NOMO-1 (cell line): ENCODE results near the gene HRH1.
A peak's percentile ranks its signal among the peaks of the same experiment; 100 is the strongest.
"Not testable (repeated sequence)": the region's sequence is repeated elsewhere in the genome, so short reads cannot be mapped to it uniquely, and the experiment has no call there.

Experiments
- DNase-seq, 2 experiments: peaks; one replicate each; lab custom pipeline; 2025; ENCODE audit not compliant: unreplicated experiment in 2 of 2; lab: John Stamatoyannopoulos, UW

HRH1 gene

GRCh38 chr3:11140030-11140712, 14.1 kb upstream of the HRH1 start:
- DNase-seq = peak; percentile 70 to 78

- DNase-seq = no peak
Observed at GRCh38 chr3:11140713-11141104, 13.6 kb upstream of the HRH1 start.

DNA sequence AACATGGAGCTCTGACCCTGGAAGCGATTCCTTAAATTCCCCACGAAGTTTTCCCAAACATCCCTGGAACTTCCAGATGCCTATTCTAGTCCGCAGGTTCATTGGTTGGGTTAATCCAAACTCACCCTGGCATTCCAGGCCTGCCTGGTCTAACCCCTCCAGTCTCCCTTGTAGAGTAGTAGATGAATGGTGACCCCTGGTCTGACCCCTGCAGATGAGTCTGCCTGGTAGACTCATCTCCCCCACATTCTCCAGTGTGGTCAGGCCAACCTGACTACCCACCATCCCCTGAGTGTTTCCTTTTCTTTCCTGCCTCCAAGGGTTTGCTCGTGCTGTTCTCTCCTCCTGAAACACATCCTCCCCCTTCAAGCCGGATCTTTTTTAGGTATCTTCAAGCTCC, 10.8 kb upstream of the HRH1 start:
- DNase-seq = no peak

DNA sequence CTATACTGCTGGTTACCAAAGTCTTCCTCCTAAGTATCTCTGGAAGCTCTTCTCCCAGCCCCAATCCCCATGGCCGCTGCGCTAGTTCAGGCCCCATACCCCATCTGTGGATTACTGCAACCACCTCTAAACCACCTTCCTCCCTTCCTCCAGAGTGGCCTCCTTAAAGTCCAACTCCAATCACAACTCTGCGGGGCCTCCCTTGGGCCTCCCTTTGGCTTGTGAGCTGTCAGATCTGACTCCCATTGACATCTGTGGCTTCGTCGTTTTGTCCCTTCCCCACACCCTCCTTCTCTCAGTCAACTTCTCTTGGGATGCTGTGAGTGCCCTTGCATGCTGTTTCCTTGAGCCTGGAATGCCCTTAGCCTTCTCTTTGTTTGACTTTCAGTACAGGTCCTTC, 9.3 kb upstream of the HRH1 start:
- no peak for DNase-seq

GRCh38 chr3:11145888-11146287, 8.4 kb upstream of the HRH1 start:
- DNase-seq = no peak

GRCh38 chr3:11146773-11147660, 7.3 kb upstream of the HRH1 start:
- DNase-seq = no peak

GRCh38 chr3:11150256-11150655, 4.0 kb upstream of the HRH1 start:
- no peak for DNase-seq

GRCh38 chr3:11152301-11152700, 2.0 kb upstream of the HRH1 start:
- DNase-seq = no peak

- no peak for DNase-seq
Observed at GRCh38 chr3:11154953-11155325, 646 bp downstream of the HRH1 start.

GRCh38 chr3:11155341-11156025, 1.2 kb downstream of the HRH1 start:
- no peak for DNase-seq

DNA sequence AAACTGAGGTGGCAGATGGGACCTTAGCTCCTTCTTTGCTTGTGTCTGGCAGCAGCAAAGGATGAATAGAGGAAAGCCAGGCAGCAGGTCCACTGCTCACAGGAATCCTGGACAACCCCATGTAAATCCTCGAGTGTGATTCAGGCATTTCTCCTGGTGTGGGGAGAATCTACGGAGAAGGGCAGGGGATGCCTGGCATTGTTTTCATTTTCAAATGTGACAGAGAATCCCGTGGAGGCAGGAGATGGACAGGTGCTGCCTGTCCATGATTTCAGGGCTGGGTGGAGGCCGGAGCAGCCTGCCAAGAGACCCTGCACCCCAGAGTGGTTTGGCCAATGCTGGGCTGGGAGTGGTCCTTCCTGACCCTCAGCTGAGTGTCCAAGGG, 1.7 kb downstream of the HRH1 start:
- no peak for DNase-seq

DNA sequence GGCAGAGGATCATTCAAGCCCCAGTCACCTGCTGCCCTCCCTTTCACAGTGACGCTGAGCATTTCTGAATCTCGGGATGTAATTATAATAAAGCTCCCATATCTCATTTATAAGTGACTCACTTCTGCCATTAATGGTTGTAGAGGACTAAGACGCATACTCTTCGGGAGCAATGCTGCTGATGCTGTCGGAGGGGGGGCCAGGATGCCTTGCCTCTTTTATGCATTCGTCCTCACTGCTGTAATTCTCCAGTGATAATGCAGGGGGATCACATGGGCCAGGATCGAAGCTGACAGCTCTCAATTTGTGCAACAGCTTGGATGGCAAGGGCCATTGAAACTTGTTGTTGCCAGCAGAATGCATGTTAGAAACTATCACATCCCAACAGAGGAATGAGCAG, 3.1 kb downstream of the HRH1 start:
- no peak for DNase-seq

- peak in 1 of 2 experiments; percentile 49 for DNase-seq
Observed at GRCh38 chr3:11159421-11159904, 5.2 kb downstream of the HRH1 start.

DNA sequence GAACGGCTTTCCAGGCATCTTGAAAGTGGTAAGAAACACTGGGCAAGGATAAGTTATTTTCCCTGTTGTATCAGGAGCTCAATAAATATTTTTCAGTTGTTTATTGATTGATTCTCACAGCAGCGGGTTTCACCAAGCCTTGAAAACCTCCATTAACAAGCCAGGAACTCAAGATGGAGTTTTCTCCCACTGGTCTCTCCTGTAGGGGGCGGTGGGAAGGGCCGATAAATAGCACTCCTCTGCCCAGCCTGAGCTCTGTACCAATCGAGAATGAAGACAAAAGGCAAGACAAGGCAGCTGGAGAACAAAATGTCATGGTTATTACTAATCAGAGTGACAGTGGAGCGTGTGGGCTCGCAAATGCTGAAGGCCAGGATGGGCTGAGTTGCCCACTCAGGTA, 7.4 kb downstream of the HRH1 start:
- no peak for DNase-seq

DNA sequence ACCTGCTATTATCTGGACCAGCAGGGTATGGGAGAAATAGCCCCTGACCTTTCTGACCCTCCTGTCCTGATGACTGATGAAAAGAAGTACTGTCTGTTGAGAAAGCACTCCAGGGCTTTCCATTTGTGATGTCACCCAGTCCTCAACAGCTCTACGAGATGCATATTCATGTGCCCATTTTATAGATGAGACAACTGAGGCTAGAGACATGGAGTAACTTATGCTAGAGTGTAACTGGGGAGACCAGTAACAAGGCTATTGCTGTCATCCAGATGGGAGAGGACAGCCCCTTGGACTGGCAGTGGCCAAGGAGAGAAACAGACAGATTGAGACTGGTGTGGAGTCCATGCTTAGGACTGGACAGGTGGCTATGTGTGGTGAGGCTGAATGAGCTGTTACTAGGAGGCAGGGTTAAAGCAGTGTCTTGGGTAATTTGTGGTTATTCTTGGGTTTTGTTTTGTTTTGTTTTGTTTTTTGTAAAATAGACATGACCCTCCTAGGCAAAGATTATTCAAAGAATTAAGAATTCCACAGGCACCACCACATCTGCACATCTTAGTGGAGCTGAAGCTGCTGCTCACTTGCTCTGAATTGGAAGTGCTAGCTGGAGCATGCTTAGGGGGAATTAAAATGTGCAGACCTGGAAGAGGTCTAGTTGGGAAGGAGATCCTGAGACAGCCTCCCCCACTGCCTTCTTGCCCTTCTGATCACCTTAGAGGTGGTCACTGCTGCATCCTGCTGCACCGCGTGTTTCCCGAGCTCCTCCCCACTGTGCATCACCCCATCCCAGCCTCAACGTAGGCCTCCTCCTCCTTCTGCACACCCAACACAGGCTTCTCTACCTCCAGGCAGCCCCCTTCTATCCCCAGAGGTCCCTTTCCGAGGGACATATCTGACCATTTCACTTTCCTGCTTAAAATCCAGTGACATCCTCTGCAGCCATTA, 8.4 kb downstream of the HRH1 start:
- DNase-seq = no peak

DNA sequence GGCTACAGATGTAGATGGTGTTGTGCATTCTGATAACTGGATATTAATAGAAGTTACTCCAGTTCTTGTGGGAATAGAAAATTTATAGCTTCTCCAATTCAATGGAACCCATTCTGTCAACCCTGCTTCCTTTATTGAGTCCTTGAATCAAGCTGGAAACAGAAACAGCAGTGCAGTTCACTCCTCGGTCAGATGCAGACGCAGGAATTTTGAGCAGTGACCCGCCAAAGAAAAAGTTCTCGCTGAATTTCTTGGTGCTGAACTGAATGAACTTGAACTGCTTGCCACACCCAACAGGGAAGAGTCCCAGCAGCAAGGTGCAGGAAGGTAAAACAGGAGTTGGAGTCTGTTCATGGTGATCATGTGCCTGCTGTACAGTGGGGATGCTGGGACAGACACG, 10.3 kb downstream of the HRH1 start:
- DNase-seq = no peak

GRCh38 chr3:11165476-11165875, 11.2 kb downstream of the HRH1 start:
- no peak for DNase-seq

GRCh38 chr3:11166807-11167400, 12.6 kb downstream of the HRH1 start:
- not testable (repeated sequence) for DNase-seq

DNA sequence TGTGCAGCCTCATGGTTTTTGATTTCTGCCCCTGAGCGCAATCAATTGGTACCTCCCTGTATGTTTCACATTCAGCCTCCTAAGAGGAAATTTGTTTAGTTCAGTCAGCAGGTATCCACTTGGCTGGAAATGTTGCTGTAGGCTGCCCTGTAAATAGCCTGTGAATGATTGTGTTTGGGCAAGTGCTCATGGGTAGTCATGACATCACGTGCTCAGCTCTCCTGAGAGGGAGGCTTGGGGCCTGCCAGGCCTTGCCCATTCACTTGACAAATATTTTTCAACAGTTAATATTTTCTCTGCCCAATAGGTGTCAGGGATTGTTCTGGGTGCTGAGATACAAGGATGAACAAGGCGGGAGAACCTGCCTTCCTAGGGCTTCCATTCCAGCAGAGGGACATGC, 13.3 kb downstream of the HRH1 start:
- DNase-seq = no peak

- DNase-seq = no peak
Observed at GRCh38 chr3:11168406-11168805, 14.1 kb downstream of the HRH1 start.
